GM10266 (cell line): Measurements from ENCODE around the gene SUGP1.

ENCODE experiments used
- DNase-seq: peaks from one replicate; pipeline ENCODE4 v3.0.0; 2012; ENCODE audit errors: extremely low spot score
- TF ChIP-seq, protein P1 (sequence below): IDR thresholded peaks from 2 replicates; pipeline ENCODE4 v1.5.1; 2012; ENCODE audit warnings: mild to moderate bottlenecking, low read depth; ENCODE audit not compliant: control insufficient read depth, insufficient read depth; ENCODE audit errors: missing control alignments

The SUGP1 gene

DNA sequence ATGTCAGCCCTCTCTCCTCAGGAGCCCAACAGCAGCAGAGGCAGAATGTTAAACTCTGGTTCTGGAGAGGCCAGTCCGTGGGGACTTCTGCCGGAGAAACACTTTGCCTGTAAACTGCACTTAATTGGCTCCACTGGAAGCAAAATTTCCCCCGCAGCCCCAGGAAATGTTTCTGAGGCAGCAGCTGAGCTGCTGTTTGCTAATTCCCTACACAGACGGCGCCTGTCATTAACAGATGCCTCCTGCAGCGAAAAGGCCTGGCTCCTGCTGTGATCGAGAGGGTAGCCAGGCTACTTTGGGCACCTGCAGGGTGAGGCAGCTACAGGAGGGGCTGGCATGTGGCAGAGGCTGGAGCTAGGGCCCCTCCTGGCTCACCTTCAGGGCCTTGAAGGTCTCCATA lies 42.0 kb downstream of the SUGP1 start:
- TF ChIP-seq, protein P1, sequence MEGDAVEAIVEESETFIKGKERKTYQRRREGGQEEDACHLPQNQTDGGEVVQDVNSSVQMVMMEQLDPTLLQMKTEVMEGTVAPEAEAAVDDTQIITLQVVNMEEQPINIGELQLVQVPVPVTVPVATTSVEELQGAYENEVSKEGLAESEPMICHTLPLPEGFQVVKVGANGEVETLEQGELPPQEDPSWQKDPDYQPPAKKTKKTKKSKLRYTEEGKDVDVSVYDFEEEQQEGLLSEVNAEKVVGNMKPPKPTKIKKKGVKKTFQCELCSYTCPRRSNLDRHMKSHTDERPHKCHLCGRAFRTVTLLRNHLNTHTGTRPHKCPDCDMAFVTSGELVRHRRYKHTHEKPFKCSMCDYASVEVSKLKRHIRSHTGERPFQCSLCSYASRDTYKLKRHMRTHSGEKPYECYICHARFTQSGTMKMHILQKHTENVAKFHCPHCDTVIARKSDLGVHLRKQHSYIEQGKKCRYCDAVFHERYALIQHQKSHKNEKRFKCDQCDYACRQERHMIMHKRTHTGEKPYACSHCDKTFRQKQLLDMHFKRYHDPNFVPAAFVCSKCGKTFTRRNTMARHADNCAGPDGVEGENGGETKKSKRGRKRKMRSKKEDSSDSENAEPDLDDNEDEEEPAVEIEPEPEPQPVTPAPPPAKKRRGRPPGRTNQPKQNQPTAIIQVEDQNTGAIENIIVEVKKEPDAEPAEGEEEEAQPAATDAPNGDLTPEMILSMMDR: no peak
- DNase-seq: no peak

DNA sequence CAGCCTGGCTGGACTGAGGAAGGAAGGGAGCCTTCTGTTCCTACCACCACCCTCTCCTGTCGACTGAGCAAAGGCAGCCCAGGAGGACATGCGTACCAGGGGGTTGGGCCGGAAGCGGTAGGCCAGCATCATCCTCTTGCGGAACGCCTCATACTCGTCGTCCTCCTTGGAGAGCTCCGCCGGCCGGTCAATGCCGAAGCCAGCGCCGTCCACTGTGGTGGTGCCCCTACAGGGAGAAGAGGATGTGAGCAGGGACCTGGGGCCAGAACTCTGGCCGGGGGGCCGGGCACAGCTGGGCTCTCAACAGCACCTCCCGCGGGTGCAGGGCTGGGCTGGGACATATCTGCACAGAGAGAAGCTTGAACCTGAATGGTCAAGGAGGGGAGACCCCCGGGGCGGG lies 43.5 kb downstream of the SUGP1 start:
- DNase-seq: no peak
- TF ChIP-seq, protein P1: no peak

DNA sequence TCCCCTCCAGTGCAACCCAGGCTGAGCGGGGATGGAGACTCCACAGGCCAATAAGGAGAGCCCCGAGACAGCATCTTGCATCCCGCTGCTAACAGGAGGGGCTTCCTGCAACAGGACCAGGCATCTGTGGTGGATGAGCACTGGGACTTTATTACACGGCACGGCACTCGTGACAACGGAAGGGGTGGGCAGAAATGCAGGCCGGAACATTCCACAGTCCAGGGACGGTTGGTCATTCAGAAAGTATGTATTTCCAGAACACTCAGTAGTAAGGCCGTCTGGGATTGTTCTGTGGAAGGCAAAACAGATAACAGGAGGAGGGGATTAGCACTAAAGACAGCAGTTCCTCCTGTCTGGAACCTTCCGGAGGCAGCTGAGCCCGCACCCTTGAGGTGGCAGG lies 43.9 kb downstream of the SUGP1 start:
- TF ChIP-seq, protein P1: no peak
- DNase-seq: no peak

DNA sequence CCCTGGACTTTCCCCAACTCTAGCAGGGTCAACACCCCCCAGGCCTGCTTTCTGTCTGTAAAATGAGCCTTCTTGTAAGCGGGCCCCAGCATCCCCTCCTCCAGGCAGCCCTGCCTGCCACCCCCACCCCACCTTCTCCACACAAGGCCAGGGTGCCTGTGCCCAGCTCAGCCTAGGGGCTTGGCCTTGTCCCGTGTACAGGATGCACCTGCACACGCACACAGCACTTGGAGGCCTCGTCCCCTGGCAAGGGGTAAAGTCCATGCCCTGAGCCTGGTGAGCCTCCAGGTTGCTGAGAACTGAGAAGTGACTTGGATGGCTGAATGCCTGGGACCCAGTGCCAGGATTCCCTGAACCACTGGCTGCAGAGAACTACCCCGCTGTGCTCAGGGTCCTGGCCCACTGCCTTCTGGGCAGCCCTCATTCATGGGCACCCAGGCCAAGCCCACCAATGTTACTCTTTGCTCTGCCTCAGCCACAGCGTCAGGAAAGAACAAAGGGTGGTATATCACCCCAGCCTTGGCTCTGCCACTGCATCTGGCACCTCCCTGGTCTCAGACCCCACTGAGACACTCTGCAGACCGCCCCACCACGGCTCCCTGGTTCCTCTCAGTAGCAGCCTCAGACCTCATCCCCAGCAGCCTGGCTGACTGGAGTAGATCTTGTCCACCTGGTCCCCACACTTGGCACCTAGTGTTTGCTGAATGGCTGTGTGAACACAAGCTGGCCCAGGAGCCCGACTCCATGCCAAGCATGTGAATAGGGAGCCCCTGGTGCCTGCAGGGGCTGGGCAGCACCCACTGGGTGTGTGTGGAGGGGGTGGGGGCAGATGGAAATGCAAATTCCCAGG lies 45.4 kb downstream of the SUGP1 start:
- TF ChIP-seq, protein P1: no peak

DNA sequence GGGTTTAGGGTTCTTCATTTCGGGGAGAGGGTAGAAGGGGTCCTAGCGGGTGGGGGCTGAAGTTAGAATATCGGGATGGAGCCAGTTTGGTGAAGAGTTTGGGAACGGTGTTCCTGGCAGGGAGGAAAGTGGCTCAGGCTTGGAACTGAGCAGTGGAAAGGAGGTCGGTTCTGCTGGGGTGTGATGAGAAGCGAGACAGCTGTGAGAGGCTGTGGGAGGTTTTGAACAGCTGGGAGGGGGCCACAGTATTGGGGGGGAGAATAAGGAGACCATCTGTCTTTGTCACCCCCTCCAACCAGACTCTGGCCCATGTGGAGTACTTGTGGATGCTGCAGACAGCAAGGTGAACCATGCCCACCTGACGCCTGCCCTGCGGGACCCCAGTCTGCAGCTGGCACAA lies 46.2 kb downstream of the SUGP1 start:
- DNase-seq: no peak
- TF ChIP-seq, protein P1: no peak

More for the DNA sequence above, 45.4 kb downstream of the SUGP1 start:
- DNase-seq: no peak

DNA sequence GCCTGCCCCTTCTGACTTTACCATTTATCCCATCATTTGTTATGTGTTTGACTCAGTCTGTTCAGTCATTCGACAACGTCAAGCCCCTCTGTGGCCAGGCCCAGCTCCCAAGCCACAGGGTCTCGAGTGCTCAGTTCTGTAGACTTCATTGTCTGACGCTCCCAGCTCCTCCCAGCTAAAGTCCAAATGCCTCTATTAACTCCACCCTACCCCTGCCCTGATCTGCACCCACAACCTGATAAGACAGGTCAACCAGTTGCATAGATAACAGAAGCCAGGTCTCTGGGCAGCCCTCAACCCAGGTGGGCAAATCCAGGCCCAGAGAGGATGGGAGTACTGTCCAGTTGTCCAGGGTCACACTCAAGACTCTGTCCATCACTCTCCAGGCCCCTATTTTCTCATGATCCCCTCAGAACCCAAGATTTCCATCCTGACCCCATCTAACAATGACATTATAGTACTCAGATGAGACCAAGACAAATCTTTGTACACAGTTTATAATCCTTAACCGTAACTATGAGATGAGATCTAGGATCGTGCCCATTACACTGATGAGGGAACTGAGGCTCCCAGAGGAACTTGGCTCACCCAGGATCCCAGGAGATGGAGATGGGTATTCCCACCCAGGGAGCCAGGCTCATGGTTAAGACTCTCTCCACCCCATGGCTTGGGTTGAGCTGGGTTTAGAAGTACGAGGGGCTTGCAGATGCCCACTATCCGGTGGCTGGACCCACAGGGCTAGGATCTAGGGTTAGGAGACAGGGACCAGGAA lies 48.3 kb downstream of the SUGP1 start:
- TF ChIP-seq, protein P1: no peak
- DNase-seq: peak; percentile 29
